K562 (cell line): ENCODE data around the gene CENPP. TPM values are rescaled to one million over a fixed set of nuclear protein-coding genes. Genes with fewer than 3 reads are reported as not detected.

Experiments
- ARID3A ChIP-seq: IDR thresholded peaks from 2 replicates; pipeline ENCODE4 v1.6.1; 2012; ENCODE audit warnings: low read depth, low read length, improper control_type of control experiment, borderline replicate concordance
- ATF7 ChIP-seq: fragments of 450-650 bp; IDR thresholded peaks from 2 replicates; pipeline ENCODE4 v1.7.1; 2014; ENCODE audit warnings: mild to moderate bottlenecking, moderate library complexity
- E4F1 ChIP-seq: fragments of 250-450 bp; sonication (Bioruptor Pico); IDR thresholded peaks from 2 replicates; pipeline ENCODE4 v1.5.0; 2021; ENCODE audit warnings: mild to moderate bottlenecking, borderline replicate concordance
- EP300 ChIP-seq: IDR thresholded peaks from 2 replicates; pipeline ENCODE4 v1.6.1; 2012; ENCODE audit warnings: low read length, improper control_type of control experiment
- GTF2A2 ChIP-seq: IDR thresholded peaks from 2 replicates; pipeline ENCODE4 v1.6.1; 2016; ENCODE audit warnings: mild to moderate bottlenecking, missing genetic modification characterization, missing compliant biosample characterization
- GTF2F1 ChIP-seq: IDR thresholded peaks from 2 replicates; pipeline ENCODE4 v1.6.1; 2011; ENCODE audit warnings: low read depth, low read length, improper control_type of control experiment
- HDAC2 ChIP-seq: fragments of 450-650 bp; IDR thresholded peaks from 2 replicates; pipeline ENCODE4 v1.6.1; 2016; ENCODE audit warnings: mild to moderate bottlenecking
- HNRNPUL1 ChIP-seq: fragments of 200-400 bp; formaldehyde crosslinking; IDR thresholded peaks from 2 replicates; pipeline ENCODE4 v1.6.1; 2017; ENCODE audit warnings: low read length
- PCBP1 ChIP-seq: fragments of 200-400 bp; formaldehyde crosslinking; IDR thresholded peaks from 2 replicates; pipeline ENCODE4 v1.6.1; 2018; ENCODE audit warnings: mild to moderate bottlenecking, low read depth, low read length; ENCODE audit not compliant: poor library complexity, severe bottlenecking
- PHF20 ChIP-seq: fragments of 450-650 bp; IDR thresholded peaks from 2 replicates; pipeline ENCODE4 v1.6.1; 2018; ENCODE audit not compliant: partially characterized antibody
- POLR2AphosphoS5 ChIP-seq: IDR thresholded peaks from 2 replicates; pipeline ENCODE4 v1.6.1; 2011; ENCODE audit warnings: mild to moderate bottlenecking, low read depth, low read length, moderate library complexity; ENCODE audit not compliant: control insufficient read depth, insufficient read depth
- RBM25 ChIP-seq: fragments of 200-400 bp; formaldehyde crosslinking; IDR thresholded peaks from 2 replicates; pipeline ENCODE4 v1.6.1; 2018; ENCODE audit warnings: low read length, low read depth, moderate library complexity; ENCODE audit not compliant: severe bottlenecking
- SMAD1 ChIP-seq: fragments of 150-350 bp; IDR thresholded peaks from 2 replicates; pipeline ENCODE4 v1.6.1; 2014; ENCODE audit warnings: low read length, low read depth; ENCODE audit not compliant: partially characterized antibody
- STAT6 ChIP-seq: sonication (generic); formaldehyde crosslinking; IDR thresholded peaks from 2 replicates; pipeline ENCODE4 v1.8.1; 2023; ENCODE audit warnings: mild to moderate bottlenecking, missing genetic modification reagents
- XRCC4 ChIP-seq: IDR thresholded peaks from one replicate; pipeline ENCODE4 v1.6.1; 2011; ENCODE audit not compliant: insufficient read depth, insufficient read length; ENCODE audit errors: extremely low read depth
- ZNF347 ChIP-seq: fragments of 450-650 bp; formaldehyde crosslinking; IDR thresholded peaks from 2 replicates; pipeline ENCODE4 v1.4.0; 2020; ENCODE audit warnings: low read depth, mild to moderate bottlenecking, moderate library complexity
- ZNF445 ChIP-seq: fragments of 250-450 bp; sonication (Bioruptor Pico); IDR thresholded peaks from 2 replicates; pipeline ENCODE4 v1.4.0; 2020; ENCODE audit warnings: low read depth, mild to moderate bottlenecking, moderate library complexity
- polyA plus RNA-seq, 8 experiments: library from polyadenylated mRNA; depleted of rRNA in 4 of 8; stranded (reverse) in 5 of 8; unstranded in 3 of 8; fragments of >200 nt; fragmentation: Nextera tagmentation in 2 of 8; fragmentation: Illumina TruSeq in 1 of 8; extraction: Ambion mirVana in 2 of 8; extraction: Trizol in 1 of 8; gene quantifications; 2 replicates each; pipeline versions ENCODE4 v1.2.1 to v1.2.3, GENCODE V29; 2011 to 2014; ENCODE audit warnings: inconsistent platforms in 1 of 8, missing spikeins in 1 of 8
- total RNA-seq, 7 experiments: library from RNA; depleted of rRNA in 6 of 7; stranded (reverse); fragments of >200 nt in 6 of 7; fragmentation: Illumina TruSeq in 2 of 7; extraction: Trizol in 2 of 7; gene quantifications; 2 replicates each; pipeline versions ENCODE4 v1.2.1 to v1.2.3, GENCODE V29; 2011 to 2021; ENCODE audit warnings: low replicate concordance in 1 of 7
- TF ChIP-seq, protein P1 (sequence below): fragments of 150-350 bp; conservative IDR thresholded peaks from 2 replicates; pipeline ENCODE4 v1.6.1; 2014; ENCODE audit warnings: low read length

Gene CENPP
- total and polyA plus RNA-seq, 9 of the 15 experiments (the other 6 are each of a cell fraction or from before 2014, with no cell fraction given) = 8.0 to 28.5 (median 17.9) TPM

GRCh38 chr9:92293452-92294296 lies 32.1 kb upstream of the CENPP start, which contains the start of gene IARS1 (continued):
- TF ChIP-seq ATF7 = peak; percentile 96
- no peak for TF ChIP-seq STAT6 (CRISPR knock-in tag)
- TF ChIP-seq RBM25 = peak; percentile 99
- no peak for TF ChIP-seq PCBP1
- peak; percentile 90 for TF ChIP-seq E4F1 (CRISPR knock-in tag)
- peak; percentile 79 for TF ChIP-seq HDAC2
- TF ChIP-seq GTF2F1 = peak; percentile 85; the same call in 1 of the 2 replicates
- peak; percentile 54 for TF ChIP-seq SMAD1
- no peak for TF ChIP-seq HNRNPUL1
- TF ChIP-seq EP300 = peak; percentile 72
- TF ChIP-seq POLR2AphosphoS5 = peak; percentile 74; the same call in 1 of the 2 replicates
- no peak for TF ChIP-seq XRCC4
- no peak for TF ChIP-seq ZNF445
- no peak for TF ChIP-seq ZNF347 (CRISPR knock-in tag)
- TF ChIP-seq ARID3A = no peak
- TF ChIP-seq, protein P1, sequence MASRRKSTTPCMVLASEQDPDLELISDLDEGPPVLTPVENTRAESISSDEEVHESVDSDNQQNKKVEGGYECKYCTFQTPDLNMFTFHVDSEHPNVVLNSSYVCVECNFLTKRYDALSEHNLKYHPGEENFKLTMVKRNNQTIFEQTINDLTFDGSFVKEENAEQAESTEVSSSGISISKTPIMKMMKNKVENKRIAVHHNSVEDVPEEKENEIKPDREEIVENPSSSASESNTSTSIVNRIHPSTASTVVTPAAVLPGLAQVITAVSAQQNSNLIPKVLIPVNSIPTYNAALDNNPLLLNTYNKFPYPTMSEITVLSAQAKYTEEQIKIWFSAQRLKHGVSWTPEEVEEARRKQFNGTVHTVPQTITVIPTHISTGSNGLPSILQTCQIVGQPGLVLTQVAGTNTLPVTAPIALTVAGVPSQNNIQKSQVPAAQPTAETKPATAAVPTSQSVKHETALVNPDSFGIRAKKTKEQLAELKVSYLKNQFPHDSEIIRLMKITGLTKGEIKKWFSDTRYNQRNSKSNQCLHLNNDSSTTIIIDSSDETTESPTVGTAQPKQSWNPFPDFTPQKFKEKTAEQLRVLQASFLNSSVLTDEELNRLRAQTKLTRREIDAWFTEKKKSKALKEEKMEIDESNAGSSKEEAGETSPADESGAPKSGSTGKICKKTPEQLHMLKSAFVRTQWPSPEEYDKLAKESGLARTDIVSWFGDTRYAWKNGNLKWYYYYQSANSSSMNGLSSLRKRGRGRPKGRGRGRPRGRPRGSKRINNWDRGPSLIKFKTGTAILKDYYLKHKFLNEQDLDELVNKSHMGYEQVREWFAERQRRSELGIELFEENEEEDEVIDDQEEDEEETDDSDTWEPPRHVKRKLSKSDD = no peak
- TF ChIP-seq PHF20 = peak; percentile 77
- no peak for TF ChIP-seq GTF2A2 (tag)
